HG03060 (cell line): ENCODE measurements around the gene TRPV6.

Experiments used
- ATAC-seq: cut with Tn5 transposase; IDR thresholded peaks from one replicate; pipeline ENCODE4 v1.9.1; 2021; ENCODE audit warnings: low read depth, moderate number of reproducible peaks; ENCODE audit not compliant: unreplicated experiment

The TRPV6 gene

GRCh38 chr7:142855756-142856564 is 29.6 kb downstream of the TRPV6 start:
- no peak for ATAC-seq

- no peak for ATAC-seq
Observed at GRCh38 chr7:142855114-142855743, 30.3 kb downstream of the TRPV6 start.

GRCh38 chr7:142854372-142855113 is 31.0 kb downstream of the TRPV6 start, which contains the start of gene EPHB6:
TSS of gene EPHB6 (plus strand) at chr7:142855076. CDS start at chr7:142863228, 8,152 bp downstream.
- no peak for ATAC-seq

GRCh38 chr7:142853739-142854371 is 31.7 kb downstream of the TRPV6 start:
- ATAC-seq, result peak; percentile 72

- no peak for ATAC-seq
Observed at GRCh38 chr7:142851919-142852318, 33.6 kb downstream of the TRPV6 start.

- ATAC-seq, result no peak
Observed at GRCh38 chr7:142851269-142851668, 34.3 kb downstream of the TRPV6 start.

- no peak for ATAC-seq
Observed at GRCh38 chr7:142847353-142847752, 38.2 kb downstream of the TRPV6 start.

- no peak for ATAC-seq
Observed at GRCh38 chr7:142842251-142842766, 43.2 kb downstream of the TRPV6 start.

- ATAC-seq, result no peak
Observed at GRCh38 chr7:142838461-142839213, 46.9 kb downstream of the TRPV6 start.

GRCh38 chr7:142836426-142836825 is 49.1 kb downstream of the TRPV6 start:
- no peak for ATAC-seq

- ATAC-seq, result no peak
Observed at GRCh38 chr7:142835487-142835886, 50.1 kb downstream of the TRPV6 start.

GRCh38 chr7:142833174-142834048 is 52.1 kb downstream of the TRPV6 start:
- ATAC-seq, result peak; percentile 78

GRCh38 chr7:142832417-142832816 is 53.1 kb downstream of the TRPV6 start:
- no peak for ATAC-seq

GRCh38 chr7:142827951-142828500 is 57.5 kb downstream of the TRPV6 start:
- ATAC-seq, result no peak

- ATAC-seq, result no peak
Observed at GRCh38 chr7:142822714-142823113, 62.8 kb downstream of the TRPV6 start.
